ENCODE data around the gene PHC2. TPM values are rescaled to one million over a fixed set of nuclear protein-coding genes. Genes with fewer than 3 reads are reported as not detected.

The PHC2 gene
- total RNA-seq, 1 experiment from 2014 or later = 176 TPM

DNA sequence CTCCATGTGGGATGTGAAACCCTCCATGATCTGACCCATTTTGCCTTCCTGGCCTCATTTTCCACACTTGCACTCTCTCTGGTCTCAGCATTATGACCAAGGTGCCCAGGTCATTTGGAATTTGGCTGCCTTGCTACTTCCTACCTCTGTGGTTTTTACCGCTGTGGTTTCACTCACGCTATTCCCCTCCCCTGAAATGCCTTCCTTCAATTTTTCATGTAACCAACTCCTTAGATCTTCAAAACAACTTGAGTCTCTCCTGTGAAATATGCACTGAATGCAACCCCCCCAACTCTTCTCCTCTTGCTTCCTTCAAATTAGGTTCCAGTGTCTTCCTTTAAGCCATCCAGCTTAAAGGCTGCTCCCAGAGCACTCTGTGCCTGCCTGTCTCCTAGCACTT, 50.1 kb downstream of the PHC2 start:
- no peak overlapping the region for H3K9ac ChIP-seq (ENCODE audit: low read length)
- no peak for ATAC-seq
- no peak for DNase-seq (ENCODE audit: low read depth, low spot score)
- H3K9me2 ChIP-seq (ENCODE audit: insufficient read depth) = no peaks in the 10 kb centered on the region
- H4K20me1 ChIP-seq (ENCODE audit: insufficient read depth) = 0 out of 2 replicates have a peak, but pooled peaks cover 3% of the 10 kb centered on the region
- TF ChIP-seq, protein P1, sequence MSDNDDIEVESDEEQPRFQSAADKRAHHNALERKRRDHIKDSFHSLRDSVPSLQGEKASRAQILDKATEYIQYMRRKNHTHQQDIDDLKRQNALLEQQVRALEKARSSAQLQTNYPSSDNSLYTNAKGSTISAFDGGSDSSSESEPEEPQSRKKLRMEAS (IDR thresholded peaks at IDR 0.05) = no peak
- no peak overlapping the region for H3K4me3 ChIP-seq (replicated peaks in 1 of 2; ENCODE audit: low read depth in 1 of 2, low read length in 2 of 2)
- peaks cover 90% of the 10 kb centered on the region for H3K79me2 ChIP-seq (ENCODE audit: insufficient read depth, low read length)
- H3K4me1 ChIP-seq (ENCODE audit: control insufficient read depth in 1 of 2, insufficient read depth in 2 of 2, low read length in 2 of 2) = peaks cover 29 to 68% of the 10 kb centered on the region in 2 experiments
- no TSS peak for BruUV-seq (replicated peaks)
- no peaks in the 10 kb centered on the region for H3K27me3 ChIP-seq (ENCODE audit: insufficient read depth, low read length)
- RAD21 ChIA-PET (ENCODE audit: low non-redundant PET in 1 of 2, low total read pairs in 2 of 2, uncharacterized antibody in 2 of 2, unreplicated experiment in 2 of 2) = no interaction called here
- no peak overlapping the region for H3K27ac ChIP-seq (ENCODE audit: low read depth, low read length)
- no peaks in the 10 kb centered on the region for H3K9me3 ChIP-seq (ENCODE audit: control insufficient read depth in 1 of 2, insufficient read depth in 1 of 2, low read depth in 1 of 2, low read length in 2 of 2)
- no peak overlapping the region for H2AFZ ChIP-seq (ENCODE audit: low read depth, low read length, poor library complexity, severe bottlenecking)
- H3K4me2 ChIP-seq (ENCODE audit: low read length) = no peak overlapping the region
- CTCF ChIA-PET = interaction anchor here (1.1 kb wide), 1 partner anchor 90 kb away, joined by 3 read pairs; no protein-coding TSS in a partner anchor
- intact Hi-C loops (cut with micrococcal nuclease) = loop anchor here (5.0 kb wide), 2 partner anchors 76 to 91 kb away; partner anchors contain the start of gene ZSCAN20
- POLR2A ChIA-PET = no interaction called here
- H3K36me3 ChIP-seq (ENCODE audit: control insufficient read depth in 1 of 2, insufficient read depth in 2 of 2, low read length in 2 of 2) = 0 out of 4 replicates have a peak, but pooled peaks cover 0 to 3% of the 10 kb centered on the region in 2 experiments

DNA sequence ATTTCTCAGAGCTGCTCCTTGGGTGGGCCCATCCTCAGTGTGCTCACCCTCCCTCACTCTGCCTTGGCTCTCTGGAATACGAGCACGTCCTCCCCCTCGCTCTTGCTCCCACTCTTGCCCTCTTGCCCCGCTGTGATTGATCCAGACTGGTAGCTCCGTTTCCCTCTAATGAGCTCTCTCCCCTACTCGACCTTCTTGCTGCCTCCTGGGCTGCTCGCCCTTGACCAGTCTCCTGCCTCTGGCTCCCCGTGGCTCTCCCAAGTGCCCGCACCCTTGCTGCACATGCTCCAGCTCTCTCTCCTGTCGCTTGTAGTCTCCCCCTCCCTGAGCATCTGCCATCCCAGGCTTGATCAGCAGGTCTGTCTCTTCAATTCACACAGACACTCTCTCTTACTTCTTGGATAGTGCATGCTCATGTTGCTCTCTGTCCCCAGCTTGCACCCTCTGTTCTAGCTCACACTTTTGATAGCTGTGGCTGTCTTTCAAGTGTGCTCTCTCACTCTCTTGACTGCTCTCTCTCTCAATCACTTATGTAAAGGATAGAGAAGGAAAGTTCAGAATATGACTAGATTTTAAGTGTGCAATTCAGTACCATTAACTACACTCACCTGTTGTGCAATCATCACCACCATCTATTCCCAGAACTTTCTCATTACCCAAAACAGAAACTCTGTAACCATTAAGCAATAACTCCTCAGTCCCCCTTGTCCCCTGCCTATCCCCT, 51.1 kb downstream of the PHC2 start:
- Histone ChIP-seq H3K9me3 (ENCODE audit: control insufficient read depth in 1 of 2, insufficient read depth in 1 of 2, low read depth in 1 of 2, low read length in 2 of 2) (no peaks in the 10 kb centered on the region), H3K36me3 (ENCODE audit: control insufficient read depth in 1 of 2, insufficient read depth in 2 of 2, low read length in 2 of 2) (peaks cover 7 to 14% of the 10 kb centered on the region in 2 experiments; a peak in 2 of 4 replicates), H3K27ac (ENCODE audit: low read depth, low read length) (no peak overlapping the region; the same call in 1 of the 2 replicates), H3K9ac (ENCODE audit: low read length) (no peak overlapping the region), H3K79me2 (ENCODE audit: insufficient read depth, low read length) (peaks cover 82% of the 10 kb centered on the region), H2AFZ (ENCODE audit: low read depth, low read length, poor library complexity, severe bottlenecking) (no peak overlapping the region), H3K4me3 (replicated peaks in 1 of 2; ENCODE audit: low read depth in 1 of 2, low read length in 2 of 2) (no peak overlapping the region), H3K27me3 (ENCODE audit: insufficient read depth, low read length) (no peaks in the 10 kb centered on the region), H4K20me1 (ENCODE audit: insufficient read depth) (0 out of 2 replicates have a peak, but pooled peaks cover 3% of the 10 kb centered on the region), H3K9me2 (ENCODE audit: insufficient read depth) (no peaks in the 10 kb centered on the region), H3K4me2 (ENCODE audit: low read length) (no peak overlapping the region), H3K4me1 (ENCODE audit: control insufficient read depth in 1 of 2, insufficient read depth in 2 of 2, low read length in 2 of 2) (peaks cover 27 to 60% of the 10 kb centered on the region in 2 experiments)
- intact Hi-C loops (cut with micrococcal nuclease) = loop anchor here (5.0 kb wide), 2 partner anchors 78 to 93 kb away; partner anchors contain the start of gene ZSCAN20
- TF ChIP-seq SRF (IDR thresholded peaks at IDR 0.05; ENCODE audit: low read depth) = no peak
- TF ChIP-seq CEBPB (IDR thresholded peaks at IDR 0.05; ENCODE audit: low read depth) = peak; percentile 24; the same call in 1 of the 2 replicates
- DNase-seq (ENCODE audit: low read depth, low spot score) (no peak), ATAC-seq (peak; percentile 6; the same call in 1 of the 2 replicates)
- POLR2A ChIA-PET = interaction anchor here (0.6 kb wide), 1 partner anchor 76 kb away, joined by 3 read pairs; no protein-coding TSS in a partner anchor
- BruUV-seq (replicated peaks) = no TSS peak
- CTCF ChIA-PET = interaction anchor here (0.7 to 1.3 kb wide), 3 partner anchors 10 to 91 kb away, joined by 3 to 4 read pairs (median 3); no protein-coding TSS in a partner anchor
- RAD21 ChIA-PET (ENCODE audit: low non-redundant PET in 1 of 2, low total read pairs in 2 of 2, uncharacterized antibody in 2 of 2, unreplicated experiment in 2 of 2) = no interaction called here

Data from HCT116 (cell line).